Fibroblast of skin of left quadriceps (primary cell): ENCODE measurements around the gene ST6GAL1.
A peak's percentile ranks its signal among the peaks of the same experiment; 100 is the strongest.

Experiments
- DNase-seq, 2 experiments: peaks; one replicate each; pipeline ENCODE4 v3.0.0-alpha.2; 2013; ENCODE audit warnings: low read depth in 2 of 2

The ST6GAL1 gene

GRCh38 chr3:187077537-187077936 lies 147.2 kb downstream of the ST6GAL1 start:
- DNase-seq = no peak

GRCh38 chr3:187079090-187080022 lies 149.0 kb downstream of the ST6GAL1 start:
- DNase-seq = no peak

DNA sequence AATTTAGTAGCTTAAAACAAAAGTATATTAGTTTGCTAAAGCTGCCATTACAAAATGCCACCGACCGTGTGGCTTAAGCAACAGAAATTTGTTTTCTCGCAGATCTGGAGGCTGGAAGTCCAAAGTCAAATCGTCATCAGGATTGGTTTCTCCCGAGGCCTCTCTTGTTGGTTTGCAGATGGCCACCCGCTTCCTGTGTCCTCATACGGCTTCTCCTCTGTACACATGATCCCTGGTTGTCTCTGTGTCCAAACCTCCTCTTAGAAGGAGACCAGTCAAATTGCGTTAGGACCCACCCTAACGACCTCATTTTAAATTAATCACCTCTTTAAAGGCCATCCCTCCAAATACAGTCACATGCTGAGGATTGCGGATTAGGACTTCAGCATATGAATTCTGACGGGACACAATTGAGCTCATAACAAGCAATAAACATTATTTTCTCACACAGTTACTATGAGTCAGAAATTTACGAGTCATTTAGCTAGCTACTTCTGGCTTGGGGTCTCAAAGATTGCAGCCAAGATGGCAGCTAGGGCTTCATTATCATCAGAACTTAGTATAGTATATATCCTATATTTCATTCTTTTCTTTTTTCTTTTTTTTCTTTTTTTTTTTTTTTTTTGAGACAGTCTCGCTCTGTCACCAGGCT lies 150.6 kb downstream of the ST6GAL1 start:
- no peak for DNase-seq

GRCh38 chr3:187082758-187083375 lies 152.5 kb downstream of the ST6GAL1 start:
- DNase-seq = no peak

- no peak for DNase-seq
Observed at GRCh38 chr3:187084126-187084525, 153.8 kb downstream of the ST6GAL1 start.

GRCh38 chr3:187084580-187084979 lies 154.3 kb downstream of the ST6GAL1 start:
- DNase-seq = no peak

- no peak for DNase-seq
Observed at GRCh38 chr3:187085021-187085666, 154.8 kb downstream of the ST6GAL1 start.

- no peak for DNase-seq
Observed at GRCh38 chr3:187085933-187086332, 155.6 kb downstream of the ST6GAL1 start.

GRCh38 chr3:187086831-187087230 lies 156.5 kb downstream of the ST6GAL1 start:
- DNase-seq = no peak

DNA sequence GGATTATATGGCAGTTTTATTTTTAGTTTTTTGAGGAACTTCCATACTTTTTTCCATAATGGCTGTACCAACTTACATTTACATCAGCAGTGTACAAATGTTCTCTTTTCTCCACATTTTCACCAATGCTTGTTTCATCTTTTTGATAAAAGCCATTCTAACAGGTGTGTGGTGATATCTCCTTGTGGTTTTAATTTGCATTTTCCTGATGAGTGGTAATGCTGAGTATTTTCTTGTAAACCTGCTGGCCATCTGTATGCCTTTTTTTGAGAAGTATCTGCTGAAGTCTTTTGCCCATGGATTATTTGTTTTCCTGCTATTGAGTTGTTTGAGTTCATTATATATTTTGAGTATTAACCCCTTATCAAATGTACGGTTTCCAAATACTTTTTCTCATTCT lies 158.4 kb downstream of the ST6GAL1 start:
- no peak for DNase-seq

GRCh38 chr3:187093320-187093719 lies 163.0 kb downstream of the ST6GAL1 start:
- DNase-seq = no peak

GRCh38 chr3:187098923-187099512 lies 168.7 kb downstream of the ST6GAL1 start:
- DNase-seq = no peak

GRCh38 chr3:187101184-187102072 lies 171.1 kb downstream of the ST6GAL1 start:
- DNase-seq = peak; percentile 73 to 78

- DNase-seq = no peak
Observed at GRCh38 chr3:187102073-187102634, 171.8 kb downstream of the ST6GAL1 start.

DNA sequence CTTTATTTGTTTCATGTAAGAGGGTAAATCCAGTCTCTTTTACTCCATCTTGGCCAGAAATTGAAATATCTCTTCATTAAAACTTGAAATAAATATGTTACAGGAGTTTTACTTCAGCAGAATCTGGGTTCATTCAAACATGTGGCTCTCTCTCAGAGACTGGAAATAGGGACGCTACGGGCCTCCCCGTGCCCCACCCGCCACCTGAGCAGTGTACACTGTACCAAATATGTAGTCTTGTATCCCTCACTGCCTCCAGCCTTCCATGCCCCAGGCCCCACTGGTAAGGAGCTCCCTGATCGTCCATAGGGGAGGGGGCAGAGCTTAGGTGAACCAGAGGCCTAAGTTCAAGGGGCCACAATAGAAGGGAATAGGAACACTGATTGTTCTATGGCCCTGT lies 172.9 kb downstream of the ST6GAL1 start:
- DNase-seq = no peak

- no peak for DNase-seq
Observed at GRCh38 chr3:187104342-187104741, 174.0 kb downstream of the ST6GAL1 start.

DNA sequence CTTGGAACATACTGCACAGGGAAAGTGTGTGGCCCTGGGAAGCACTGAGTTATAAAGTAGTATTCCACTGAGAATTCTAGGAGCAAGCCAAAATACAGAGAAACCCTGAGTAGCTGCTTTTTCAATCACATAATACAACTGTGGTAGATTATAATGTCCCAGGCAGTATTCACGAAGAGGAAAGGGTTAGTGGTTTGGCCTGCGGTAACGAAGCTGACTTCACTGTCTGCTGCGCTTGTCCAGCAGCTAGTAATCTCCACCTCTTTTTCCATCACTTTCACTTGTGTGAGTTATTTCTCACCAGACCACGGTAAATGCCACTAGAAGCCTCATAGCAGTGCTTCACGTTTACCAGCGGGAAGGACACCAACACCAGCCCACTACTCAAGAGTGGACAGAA lies 174.6 kb downstream of the ST6GAL1 start:
- peak in 1 of 2 experiments; percentile 14 for DNase-seq

- no peak for DNase-seq
Observed at GRCh38 chr3:187105700-187106099, 175.4 kb downstream of the ST6GAL1 start.

- no peak for DNase-seq
Observed at GRCh38 chr3:187107989-187108388, 177.7 kb downstream of the ST6GAL1 start.

GRCh38 chr3:187110156-187110555 lies 179.8 kb downstream of the ST6GAL1 start:
- no peak for DNase-seq
